ENCODE measurements around the gene LDB1.

Gene LDB1

DNA sequence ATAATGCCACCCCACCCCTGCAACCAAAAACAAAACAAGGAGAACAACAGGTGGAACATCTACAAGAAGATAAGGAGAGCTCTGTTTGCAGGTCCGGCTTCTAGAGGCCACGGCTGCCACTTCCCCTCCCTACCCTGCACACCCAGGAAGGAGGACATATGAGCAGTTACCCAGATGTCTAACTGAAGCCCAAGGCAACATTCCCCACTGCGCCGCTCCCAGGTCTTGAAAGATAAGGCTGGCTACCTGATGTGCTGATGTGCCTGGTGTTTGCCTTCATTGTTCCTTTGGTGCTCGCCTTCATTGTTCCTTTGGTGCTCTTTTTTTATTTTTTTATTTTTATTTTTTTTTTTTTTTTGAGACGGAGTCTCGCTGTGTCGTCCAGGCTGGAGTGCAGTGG, 34.0 kb downstream of the LDB1 start:
- no peak overlapping the region for H3K4me3 ChIP-seq
- no peaks in the 10 kb centered on the region for H4K20me1 ChIP-seq
- H3K9me3 ChIP-seq (replicated peaks in 1 of 11) = no peaks in the 10 kb centered on the region
- peaks cover 0 to 9% (median 2%) of the 10 kb centered on the region in 10 experiments; a peak in 5 of 20 replicates for H3K4me1 ChIP-seq
- H3K4me2 ChIP-seq = no peak overlapping the region
- H3K9ac ChIP-seq = no peak overlapping the region
- H3K27me3 ChIP-seq = no peaks in the 10 kb centered on the region
- no peak overlapping the region for H3K27ac ChIP-seq
- no peak for TF ChIP-seq Cebpa-rat (IDR thresholded peaks at IDR 0.05)
- H3K36me3 ChIP-seq = no peaks in the 10 kb centered on the region

DNA sequence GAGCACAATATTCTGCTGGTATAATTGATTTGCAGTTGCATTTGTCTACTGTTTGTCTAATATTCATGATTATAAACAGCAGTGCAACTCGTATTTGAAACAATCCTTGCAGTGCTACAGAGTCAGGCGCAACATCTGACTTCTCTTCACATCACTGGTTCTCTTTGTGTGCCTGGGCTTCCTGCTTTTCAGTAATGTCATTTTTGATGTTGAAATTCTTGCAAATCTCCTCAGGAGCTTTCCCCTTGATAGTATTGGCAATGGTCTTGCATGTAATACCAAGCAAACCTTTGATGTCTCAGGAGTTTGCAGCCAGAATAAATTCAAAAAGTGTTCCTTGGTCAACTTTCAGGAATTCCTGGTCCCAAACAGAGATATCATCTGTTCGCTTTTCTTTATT, 34.8 kb downstream of the LDB1 start:
- H3K36me3 ChIP-seq = no peaks in the 10 kb centered on the region
- no peaks in the 10 kb centered on the region for H4K20me1 ChIP-seq
- no peaks in the 10 kb centered on the region for H3K9me3 ChIP-seq (replicated peaks in 1 of 11)
- no peak overlapping the region for H3K4me3 ChIP-seq
- peaks cover 0 to 9% (median 2%) of the 10 kb centered on the region in 10 experiments; a peak in 5 of 20 replicates for H3K4me1 ChIP-seq
- H3K9ac ChIP-seq = no peak overlapping the region
- H3K4me2 ChIP-seq = peak overlapping the region in 2 of 11 experiments; percentile 3 to 23; a peak in 1 of 22 replicates
- TF ChIP-seq Cebpa-rat (IDR thresholded peaks at IDR 0.05) = no peak
- no peak overlapping the region for H3K27ac ChIP-seq
- H3K27me3 ChIP-seq = no peaks in the 10 kb centered on the region

DNA sequence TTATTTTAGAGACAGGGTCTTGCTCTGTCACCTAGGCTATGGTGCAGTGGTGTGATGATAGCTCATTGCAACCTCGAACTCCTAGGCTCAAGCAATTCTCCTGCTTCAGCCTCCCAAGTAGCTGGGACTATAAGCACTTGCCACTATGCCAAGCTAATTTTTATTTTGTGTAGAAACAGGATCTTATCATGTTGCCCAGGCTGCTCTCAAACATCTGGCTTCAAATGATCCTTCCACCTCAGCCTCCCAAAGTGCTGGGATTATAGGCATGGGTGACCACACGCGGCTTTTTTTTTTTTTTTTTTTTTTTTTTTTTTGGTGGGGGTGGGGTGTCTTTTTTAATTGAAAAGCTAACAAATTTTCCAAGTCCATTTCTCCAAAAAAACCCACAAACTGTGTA, 36.6 kb downstream of the LDB1 start:
- H3K9ac ChIP-seq = no peak overlapping the region
- H3K27me3 ChIP-seq = no peaks in the 10 kb centered on the region
- TF ChIP-seq Cebpa-rat (IDR thresholded peaks at IDR 0.05) = no peak
- no peaks in the 10 kb centered on the region for H3K36me3 ChIP-seq
- H3K4me1 ChIP-seq = peaks cover 0 to 9% (median 2%) of the 10 kb centered on the region in 10 experiments; a peak in 5 of 20 replicates
- H3K9me3 ChIP-seq (replicated peaks in 1 of 11) = no peaks in the 10 kb centered on the region
- no peaks in the 10 kb centered on the region for H4K20me1 ChIP-seq
- H3K4me2 ChIP-seq = no peak overlapping the region
- H3K27ac ChIP-seq = no peak overlapping the region
- no peak overlapping the region for H3K4me3 ChIP-seq

DNA sequence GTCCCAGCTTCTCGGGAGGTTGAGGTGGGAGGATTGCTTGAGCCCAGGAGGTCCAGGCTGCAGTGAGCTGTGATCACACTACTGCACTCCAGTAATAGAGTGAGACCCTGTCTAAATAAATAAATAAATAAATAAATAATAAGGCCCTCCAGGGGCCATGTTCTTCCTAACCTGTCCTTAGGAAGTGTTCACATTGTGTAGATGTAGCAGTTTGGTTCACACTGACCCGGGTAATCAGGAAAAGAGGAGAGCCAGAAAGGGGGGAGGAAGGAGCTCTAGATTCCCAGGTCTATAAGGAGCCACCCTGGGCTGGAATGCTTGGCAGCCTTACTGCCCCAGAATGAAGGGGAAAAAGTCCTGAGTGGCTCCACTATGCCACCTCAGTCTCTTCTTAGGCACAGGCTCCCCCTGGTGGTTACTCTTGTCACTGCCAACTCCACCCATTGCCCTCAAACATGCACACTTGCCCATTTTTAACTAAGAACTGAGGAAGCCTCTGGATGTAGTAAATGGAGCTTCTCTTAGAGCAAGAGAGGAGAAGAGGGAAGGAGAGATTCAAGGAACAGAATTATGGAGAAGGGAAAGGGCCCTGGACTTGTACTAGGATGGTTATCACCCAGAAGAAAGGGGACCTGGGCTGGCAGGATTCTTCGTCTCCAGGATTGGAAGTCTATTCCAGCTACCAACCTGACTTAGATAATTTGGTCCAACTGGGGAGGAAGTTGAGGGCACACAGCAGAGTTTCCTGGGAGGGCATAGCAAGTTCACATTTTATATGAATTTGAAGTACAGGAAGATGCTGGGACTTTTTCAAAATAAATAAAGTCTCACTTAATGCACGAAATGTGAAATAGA, 47.3 kb downstream of the LDB1 start:
- Histone ChIP-seq H3K4me3 (no peak overlapping the region), H4K20me1 (peaks cover 5 to 39% (median 29%) of the 10 kb centered on the region in 11 experiments; a peak in 20 of 22 replicates), H3K4me2 (peak overlapping the region in 1 of 11 experiments; percentile 40; a peak in 2 of 22 replicates), H3K9ac (no peak overlapping the region), H3K4me1 (peaks cover 5 to 41% (median 15%) of the 10 kb centered on the region in 10 experiments; a peak in 19 of 20 replicates), H3K9me3 (replicated peaks in 1 of 11) (no peaks in the 10 kb centered on the region), H3K36me3 (peaks cover 8 to 26% (median 16%) of the 10 kb centered on the region in 11 experiments; a peak in 19 of 22 replicates), H3K27ac (no peak overlapping the region), H3K27me3 (no peaks in the 10 kb centered on the region)
- TF ChIP-seq Cebpa-rat (IDR thresholded peaks at IDR 0.05) = no peak

DNA sequence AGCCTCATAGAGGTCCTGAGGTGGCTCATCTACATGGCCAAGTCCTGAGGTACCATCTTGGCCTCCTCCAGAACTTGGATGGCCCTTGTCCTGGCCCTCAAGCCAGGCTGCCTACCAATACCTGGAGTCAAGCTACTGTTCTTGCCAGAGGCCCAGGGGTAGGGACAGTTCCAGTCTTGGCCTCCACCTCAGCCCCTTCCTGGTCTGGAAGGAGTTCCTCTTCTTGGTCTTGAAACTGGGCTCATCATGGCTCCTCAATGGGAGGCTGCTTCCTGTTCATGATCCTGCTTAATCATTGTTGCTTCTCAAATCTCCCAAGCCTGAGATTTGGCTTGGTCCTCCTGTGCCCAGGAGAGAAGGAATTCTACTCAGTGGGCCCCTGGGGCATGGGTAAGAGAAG, 51.1 kb downstream of the LDB1 start:
- peak overlapping the region in 9 of 11 experiments; percentile 5 to 100 (median 72); a peak in 15 of 22 replicates for H3K4me2 ChIP-seq

DNA sequence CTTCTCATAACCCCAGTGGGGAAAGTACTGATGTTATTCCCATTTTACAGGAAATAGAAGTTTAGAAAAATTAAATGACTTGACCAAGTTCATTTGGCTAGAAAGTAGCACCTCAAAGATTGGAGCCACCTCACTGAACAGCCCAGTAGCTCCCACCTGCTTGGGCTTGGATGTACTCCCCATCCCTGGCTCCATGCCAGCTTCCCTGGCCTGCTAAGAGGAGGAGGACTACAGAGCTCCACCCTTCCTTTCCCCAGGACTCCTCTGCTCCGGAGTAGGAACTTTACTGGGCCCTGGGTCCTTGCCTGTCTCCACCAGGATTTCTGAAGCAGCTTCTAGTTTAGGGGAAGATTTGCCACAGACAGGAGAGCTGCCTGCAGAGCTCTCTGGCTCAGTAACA, 52.0 kb downstream of the LDB1 start:
- H3K27ac ChIP-seq = peak overlapping the region in 4 of 11 experiments; percentile 52 to 72 (median 62); a peak in 5 of 22 replicates
- no peak for TF ChIP-seq Cebpa-rat (IDR thresholded peaks at IDR 0.05)
- peaks cover 19 to 58% (median 52%) of the 10 kb centered on the region in 11 experiments; a peak in 21 of 22 replicates for H4K20me1 ChIP-seq

More for the DNA sequence above, 51.1 kb downstream of the LDB1 start:
- Histone ChIP-seq H4K20me1 (peaks cover 19 to 60% (median 53%) of the 10 kb centered on the region in 11 experiments; a peak in 21 of 22 replicates), H3K27me3 (no peaks in the 10 kb centered on the region), H3K9me3 (replicated peaks in 1 of 11) (no peaks in the 10 kb centered on the region), H3K4me1 (peaks cover 34 to 65% (median 43%) of the 10 kb centered on the region in 10 experiments), H3K4me3 (peak overlapping the region in 1 of 10 experiments; percentile 22; a peak in 3 of 20 replicates), H3K36me3 (peaks cover 17 to 39% (median 27%) of the 10 kb centered on the region in 11 experiments), H3K27ac (peak overlapping the region in 8 of 11 experiments; percentile 15 to 72 (median 55); a peak in 14 of 22 replicates), H3K9ac (peak overlapping the region in 3 of 11 experiments; percentile 6 to 16 (median 9); a peak in 2 of 22 replicates)
- no peak for TF ChIP-seq Cebpa-rat (IDR thresholded peaks at IDR 0.05)

DNA sequence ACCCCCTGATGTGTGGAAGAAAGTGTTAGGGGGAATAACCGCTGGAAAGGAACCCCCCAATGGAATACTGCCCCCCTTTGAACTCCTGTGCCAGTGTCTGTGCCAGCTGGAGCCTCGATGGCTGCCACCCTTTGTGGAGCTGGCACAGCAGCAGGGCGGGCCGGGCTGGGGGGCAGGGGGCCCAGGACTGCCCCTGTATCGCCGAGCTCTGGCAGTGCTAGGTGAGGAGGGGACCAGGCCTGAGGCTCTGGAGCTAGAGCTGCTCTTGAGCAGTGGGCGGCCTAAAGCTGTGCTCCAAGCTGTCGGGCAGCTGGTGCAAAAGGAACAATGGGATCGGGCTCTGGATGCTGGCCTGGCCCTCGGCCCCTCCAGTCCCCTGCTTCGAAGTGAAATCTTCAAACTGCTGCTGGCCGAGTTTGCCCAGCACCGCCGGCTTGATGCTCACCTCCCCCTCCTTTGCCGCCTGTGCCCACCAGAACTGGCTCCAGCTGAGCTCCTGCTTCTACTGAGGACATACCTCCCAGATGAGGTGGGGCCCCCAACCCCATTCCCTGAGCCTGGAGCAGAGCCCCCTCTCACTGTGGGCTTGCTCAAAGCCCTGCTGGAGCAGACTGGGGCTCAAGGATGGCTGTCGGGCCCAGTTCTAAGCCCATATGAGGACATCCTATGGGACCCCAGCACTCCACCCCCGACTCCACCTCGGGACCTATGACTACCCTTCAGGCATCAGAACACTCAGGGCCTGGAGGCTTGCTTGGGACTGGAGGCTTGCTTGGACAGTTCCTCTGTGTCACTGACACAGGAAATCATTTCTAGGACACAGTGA, 52.9 kb downstream of the LDB1 start:
- H3K27me3 ChIP-seq = no peaks in the 10 kb centered on the region

More for the DNA sequence above, 52.0 kb downstream of the LDB1 start:
- Histone ChIP-seq H3K4me3 (no peak overlapping the region; a peak in 2 of 20 replicates), H3K9me3 (replicated peaks in 1 of 11) (no peaks in the 10 kb centered on the region), H3K36me3 (peaks cover 17 to 39% (median 27%) of the 10 kb centered on the region in 11 experiments), H3K9ac (peak overlapping the region in 3 of 11 experiments; percentile 6 to 16 (median 9); a peak in 2 of 22 replicates), H3K4me2 (peak overlapping the region in 9 of 11 experiments; percentile 5 to 100 (median 96); a peak in 11 of 22 replicates), H3K27me3 (no peaks in the 10 kb centered on the region), H3K4me1 (peaks cover 35 to 57% (median 44%) of the 10 kb centered on the region in 10 experiments)

DNA sequence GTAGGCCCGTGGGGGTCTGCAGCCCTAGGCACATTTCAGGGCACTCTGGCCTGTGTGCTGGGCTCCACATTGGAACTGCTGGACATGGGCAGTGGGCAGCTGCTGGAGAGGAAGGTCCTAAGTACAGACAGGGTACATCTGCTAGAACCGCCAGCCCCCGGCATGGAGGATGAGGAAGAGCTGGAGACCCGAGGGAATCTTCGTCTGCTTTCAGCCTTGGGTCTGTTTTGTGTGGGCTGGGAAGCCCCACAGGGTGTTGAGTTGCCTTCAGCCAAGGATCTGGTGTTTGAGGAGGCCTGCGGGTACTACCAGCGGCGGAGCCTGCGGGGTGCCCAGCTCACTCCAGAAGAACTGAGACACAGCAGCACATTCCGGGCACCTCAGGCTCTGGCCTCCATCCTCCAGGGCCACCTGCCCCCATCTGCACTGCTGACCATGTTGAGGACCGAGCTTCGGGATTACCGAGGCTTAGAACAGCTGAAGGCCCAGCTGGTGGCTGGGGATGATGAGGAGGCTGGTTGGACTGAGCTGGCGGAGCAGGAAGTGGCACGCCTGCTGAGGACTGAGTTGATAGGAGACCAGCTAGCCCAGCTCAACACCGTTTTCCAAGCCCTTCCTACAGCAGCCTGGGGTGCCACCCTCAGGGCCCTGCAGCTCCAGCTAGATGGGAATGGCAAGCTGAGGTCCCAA, 53.6 kb downstream of the LDB1 start:
- Histone ChIP-seq H3K4me2 (peak overlapping the region; percentile 96 to 100 (median 99)), H3K9ac (peak overlapping the region; percentile 89 to 97 (median 94)), H3K9me3 (replicated peaks in 1 of 11) (no peaks in the 10 kb centered on the region), H4K20me1 (peaks cover 19 to 54% (median 40%) of the 10 kb centered on the region in 11 experiments; a peak in 21 of 22 replicates), H3K36me3 (peaks cover 17 to 39% (median 27%) of the 10 kb centered on the region in 11 experiments), H3K4me3 (peak overlapping the region; percentile 82 to 99 (median 90)), H3K27ac (peak overlapping the region; percentile 86 to 92 (median 90); a peak in 21 of 22 replicates), H3K27me3 (no peaks in the 10 kb centered on the region), H3K4me1 (peaks cover 35 to 54% (median 44%) of the 10 kb centered on the region in 10 experiments)
- TF ChIP-seq Cebpa-rat (IDR thresholded peaks at IDR 0.05) = no peak

More for the DNA sequence above, 52.9 kb downstream of the LDB1 start:
- peak overlapping the region in 9 of 10 experiments; percentile 82 to 99 (median 90); a peak in 14 of 20 replicates for H3K4me3 ChIP-seq
- H3K9me3 ChIP-seq (replicated peaks in 1 of 11) = no peaks in the 10 kb centered on the region
- peaks cover 35 to 54% (median 44%) of the 10 kb centered on the region in 10 experiments for H3K4me1 ChIP-seq
- TF ChIP-seq Cebpa-rat (IDR thresholded peaks at IDR 0.05) = no peak
- H4K20me1 ChIP-seq = peaks cover 19 to 54% (median 46%) of the 10 kb centered on the region in 11 experiments; a peak in 21 of 22 replicates
- peak overlapping the region; percentile 89 to 97 (median 94); a peak in 20 of 22 replicates for H3K9ac ChIP-seq
- peak overlapping the region; percentile 96 to 100 (median 99) for H3K4me2 ChIP-seq
- peaks cover 17 to 39% (median 27%) of the 10 kb centered on the region in 11 experiments for H3K36me3 ChIP-seq
- peak overlapping the region in 2 of 11 experiments; percentile 88 to 90; a peak in 3 of 22 replicates for H3K27ac ChIP-seq
